CD4-positive, alpha-beta T cell (primary cell): ENCODE measurements around the gene FAM120A. TPM values are rescaled to one million over a fixed set of nuclear protein-coding genes. Genes with fewer than 3 reads are reported as not detected.

Experiments
- ATAC-seq: fragments of 200-7000 bp; cut with Tn5 transposase; one replicate; pipeline ENCODE4 v1.10.0; 2022; ENCODE audit warnings: mild to moderate bottlenecking; ENCODE audit not compliant: poor library complexity
- CTCF ChIA-PET: fragments of 350-600 bp; sonication (Branson Sonifier 250); formaldehyde crosslinking; loops from one replicate; lab custom pipeline; 2021; ENCODE audit warnings: antibody characterized with exemption, inconsistent platforms; lab: Charles Lee
- POLR2A ChIA-PET: fragments of 350-600 bp; sonication (Branson Sonifier 250); formaldehyde crosslinking; loops from one replicate; lab custom pipeline; 2021; ENCODE audit warnings: antibody characterized with exemption, inconsistent platforms; lab: Charles Lee
- DNase-seq, 14 experiments: peaks; one replicate each; pipeline ENCODE4 v3.0.0-alpha.2; 2013 to 2020; ENCODE audit warnings: mixed read lengths in 2 of 14
- H3K27ac ChIP-seq, 2 donors: one replicate each; pipeline versions ENCODE4 v1.5.1 to v1.7.0; 2013; ENCODE audit warnings: low read length in 2 of 2, low read depth in 1 of 2, mild to moderate bottlenecking in 1 of 2
- H3K27me3 ChIP-seq, 2 experiments: 1 replicate in 1 of 2; 2 replicates in 1 of 2; pipeline versions ENCODE4 v1.6.1 to v1.7.0; 2013; ENCODE audit warnings: low read length in 2 of 2, control low read depth in 1 of 2, mild to moderate bottlenecking in 1 of 2, moderate library complexity in 1 of 2; ENCODE audit not compliant: insufficient read depth in 2 of 2, control insufficient read depth in 1 of 2
- H3K36me3 ChIP-seq: one replicate; pipeline ENCODE4 v1.6.1; 2013; ENCODE audit warnings: low read length, control low read depth; ENCODE audit not compliant: insufficient read depth
- H3K4me1 ChIP-seq: one replicate; pipeline ENCODE4 v1.6.1; 2013; ENCODE audit warnings: low read length, control low read depth; ENCODE audit not compliant: insufficient read depth
- H3K4me3 ChIP-seq: one replicate; pipeline ENCODE4 v1.5.1; 2013; ENCODE audit warnings: mild to moderate bottlenecking, low read length, moderate library complexity
- H3K9me3 ChIP-seq, 2 experiments: 1 replicate in 1 of 2; 2 replicates in 1 of 2; pipeline versions ENCODE4 v1.6.1 to v1.7.0; 2013; ENCODE audit warnings: low read length in 2 of 2, mild to moderate bottlenecking in 2 of 2, control low read depth in 1 of 2, moderate library complexity in 1 of 2; ENCODE audit not compliant: control insufficient read depth in 1 of 2, insufficient read depth in 1 of 2
- H3K27ac Mint-ChIP-seq: one replicate; pipeline ENCODE4 v1.8.0; 2020; ENCODE audit warnings: mixed read lengths
- H3K27me3 Mint-ChIP-seq: one replicate; pipeline ENCODE4 v1.8.0; 2021; ENCODE audit warnings: mixed read lengths
- H3K36me3 Mint-ChIP-seq: one replicate; pipeline ENCODE4 v1.8.0; 2021; ENCODE audit warnings: low read depth, mixed read lengths
- H3K4me1 Mint-ChIP-seq: one replicate; pipeline ENCODE4 v1.8.0; 2021; ENCODE audit warnings: low read depth, mixed read lengths
- H3K4me3 Mint-ChIP-seq: one replicate; pipeline ENCODE4 v1.8.0; 2020; ENCODE audit warnings: mild to moderate bottlenecking, mixed read lengths
- H3K9me3 Mint-ChIP-seq: one replicate; pipeline ENCODE4 v1.8.0; 2020; ENCODE audit warnings: mixed read lengths
- CTCF ChIP-seq: fragments of 200-600 bp; IDR thresholded peaks from one replicate; pipeline ENCODE4 v1.8.0; 2022; ENCODE audit warnings: antibody characterized with exemption, mild to moderate bottlenecking
- intact Hi-C, 2 experiments: fragments of 100-400 bp; cut with DNase I in 1 of 2; cut with micrococcal nuclease in 1 of 2; formaldehyde crosslinking; loops; one replicate each; pipeline versions ENCODE4 v1.15.1 to v1.9.0; 2023 to 2025; cut with DNase I, micrococcal nuclease
- total RNA-seq, 174 experiments: library from RNA in 2 of 174; stranded (reverse) in 2 of 174; gene quantifications; one replicate each; pipeline ENCODE4 v1.2.3 and lab custom pipeline; 2021 to 2026

FAM120A gene
- total RNA-seq, 2 experiments from 2014 or later, result 46.5 to 51.7 TPM

- TF ChIP-seq CTCF, result no peak
- Mint-ChIP-seq H3K4me1 (no peaks in the 10 kb centered on the region), H3K9me3 (no peaks in the 10 kb centered on the region), H3K36me3 (peaks cover 20% of the 10 kb centered on the region), H3K4me3 (no peak overlapping the region), H3K27ac (no peak overlapping the region), H3K27me3 (no peaks in the 10 kb centered on the region)
- Histone ChIP-seq H3K4me1 (no peaks in the 10 kb centered on the region), H3K36me3 (peaks cover 6% of the 10 kb centered on the region), H3K4me3 (no peak overlapping the region), H3K9me3 (no peaks in the 10 kb centered on the region), H3K27me3 (no peaks in the 10 kb centered on the region), H3K27ac (no peak overlapping the region)
- ChIA-PET POLR2A (no interaction called here), CTCF (no interaction called here)
- DNase-seq (no peak), ATAC-seq (no peak)
- intact Hi-C loops, result no loop called here
Measured at GRCh38 chr9:93440896-93441580, 10.4 kb upstream of the FAM120A start.

DNA sequence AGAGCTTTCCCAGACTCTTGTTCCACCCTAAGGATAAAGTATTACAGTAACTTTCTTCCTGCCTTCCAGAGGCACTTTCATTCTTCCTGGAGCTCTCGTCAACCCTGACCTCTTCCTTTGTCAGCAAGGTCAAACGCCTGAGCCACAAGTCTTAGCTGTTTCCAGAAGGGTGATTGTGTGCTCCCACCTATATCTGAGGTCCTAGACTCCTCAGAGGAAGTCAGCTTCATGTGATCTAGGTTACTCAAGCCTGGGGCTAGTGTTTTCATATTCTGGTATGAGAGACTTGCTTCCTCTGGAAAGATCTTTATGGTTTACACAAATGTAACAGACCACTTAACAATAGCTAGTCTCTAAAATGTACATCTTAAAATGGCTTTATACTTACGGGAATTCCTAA lies 5.4 kb upstream of the FAM120A start:
- POLR2A ChIA-PET, result interaction anchor here (0.9 kb wide), 1 partner anchor 136 kb away, joined by 4 read pairs; no protein-coding TSS in a partner anchor
- CTCF ChIA-PET, result no interaction called here
- TF ChIP-seq CTCF, result no peak

DNA sequence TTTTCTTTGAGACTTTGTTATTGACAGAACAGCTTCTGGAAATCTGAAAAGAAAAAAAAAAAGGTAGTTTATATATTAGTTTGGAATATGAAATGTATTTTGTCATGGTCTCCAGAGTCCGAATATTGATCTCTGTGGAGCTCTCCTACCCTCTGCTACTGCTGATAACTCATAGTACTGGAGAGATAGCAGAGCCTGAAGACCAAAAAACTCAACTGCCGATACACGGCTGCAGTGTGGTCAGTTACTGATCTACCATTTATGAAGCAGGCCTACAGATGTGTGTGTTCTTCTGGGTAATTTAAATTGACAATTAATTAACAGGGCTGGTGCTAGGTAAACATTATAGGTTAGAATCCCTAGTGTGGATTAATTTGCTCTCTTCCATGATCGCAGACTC lies 3.8 kb upstream of the FAM120A start:
- TF ChIP-seq CTCF, result no peak
- Histone ChIP-seq H3K36me3 (peaks cover 41% of the 10 kb centered on the region), H3K27ac (peak overlapping the region in 1 of 2 donors; percentile 3), H3K4me3 (no peak overlapping the region), H3K4me1 (peaks cover 15% of the 10 kb centered on the region), H3K27me3 (no peaks in the 10 kb centered on the region), H3K9me3 (no peaks in the 10 kb centered on the region)
- POLR2A ChIA-PET, result no interaction called here
- H3K27ac Mint-ChIP-seq, result peak overlapping the region; percentile 83
- DNase-seq (no peak), ATAC-seq (no peak)
- no peaks in the 10 kb centered on the region for H3K9me3 Mint-ChIP-seq
- H3K4me1 Mint-ChIP-seq, result peaks cover 21% of the 10 kb centered on the region
- H3K36me3 Mint-ChIP-seq, result peaks cover 52% of the 10 kb centered on the region
- no peaks in the 10 kb centered on the region for H3K27me3 Mint-ChIP-seq
- intact Hi-C loops, result no loop called here
- CTCF ChIA-PET, result no interaction called here
- H3K4me3 Mint-ChIP-seq, result no peak overlapping the region

More for the DNA sequence above, 5.4 kb upstream of the FAM120A start:
- Mint-ChIP-seq H3K36me3 (peaks cover 51% of the 10 kb centered on the region), H3K27me3 (no peaks in the 10 kb centered on the region), H3K27ac (peak overlapping the region; percentile 83), H3K9me3 (no peaks in the 10 kb centered on the region), H3K4me3 (no peak overlapping the region), H3K4me1 (peaks cover 21% of the 10 kb centered on the region)
- intact Hi-C loops, result no loop called here
- ATAC-seq (no peak), DNase-seq (no peak)
- H3K27ac ChIP-seq, result no peak overlapping the region
- peaks cover 15% of the 10 kb centered on the region for H3K4me1 ChIP-seq
- no peaks in the 10 kb centered on the region for H3K27me3 ChIP-seq
- no peaks in the 10 kb centered on the region for H3K9me3 ChIP-seq
- no peak overlapping the region for H3K4me3 ChIP-seq
- peaks cover 41% of the 10 kb centered on the region for H3K36me3 ChIP-seq
